NCI-H748 (cell line): ENCODE data around the gene LHFPL5.
A peak's percentile ranks its signal among the peaks of the same experiment; 100 is the strongest.

Experiments
- DNase-seq: peaks from one replicate; lab custom pipeline; 2025; ENCODE audit not compliant: unreplicated experiment; lab: John Stamatoyannopoulos, UW

The LHFPL5 gene

GRCh38 chr6:35804996-35805736 is at the start of gene LHFPL5:
Gene LHFPL5 (plus strand): TSS chr6:35805352. CDS start chr6:35805671, 319 bp downstream.
- DNase-seq, result peak; percentile 85

- DNase-seq, result peak; percentile 20
Observed at GRCh38 chr6:35757456-35758123, 47.6 kb upstream of the LHFPL5 start.

- no peak for DNase-seq
Observed at GRCh38 chr6:35759426-35759825, 45.7 kb upstream of the LHFPL5 start.

- no peak for DNase-seq
Observed at GRCh38 chr6:35765739-35766138, 39.4 kb upstream of the LHFPL5 start.

GRCh38 chr6:35769211-35769610 is 35.9 kb upstream of the LHFPL5 start:
- no peak for DNase-seq

GRCh38 chr6:35771343-35771627 is 33.9 kb upstream of the LHFPL5 start:
- no peak for DNase-seq

GRCh38 chr6:35774116-35774794 is 30.9 kb upstream of the LHFPL5 start:
- no peak for DNase-seq

- DNase-seq, result no peak
Observed at GRCh38 chr6:35775031-35775430, 30.1 kb upstream of the LHFPL5 start.

- peak; percentile 77 for DNase-seq
Observed at GRCh38 chr6:35776364-35777215, 28.6 kb upstream of the LHFPL5 start, which contains the start of gene CLPSL2. Gene CLPSL2 (plus strand): TSS chr6:35776598. CDS start chr6:35776619, 21 bp downstream.

GRCh38 chr6:35777356-35778102 is 27.6 kb upstream of the LHFPL5 start:
- DNase-seq, result no peak

- no peak for DNase-seq
Observed at GRCh38 chr6:35778437-35778836, 26.7 kb upstream of the LHFPL5 start.

- no peak for DNase-seq
Observed at GRCh38 chr6:35780719-35781118, 24.4 kb upstream of the LHFPL5 start, which contains the start of gene CLPSL1. Gene CLPSL1 (plus strand): TSS chr6:35781019. CDS start chr6:35781111, 92 bp downstream.

- DNase-seq, result no peak
Observed at GRCh38 chr6:35781290-35781689, 23.9 kb upstream of the LHFPL5 start.

- peak; percentile 33 for DNase-seq
Observed at GRCh38 chr6:35782424-35782823, 22.7 kb upstream of the LHFPL5 start.

- no peak for DNase-seq
Observed at GRCh38 chr6:35784200-35784599, 21.0 kb upstream of the LHFPL5 start.

- no peak for DNase-seq
Observed at GRCh38 chr6:35786272-35786671, 18.9 kb upstream of the LHFPL5 start.

GRCh38 chr6:35786810-35787209 is 18.3 kb upstream of the LHFPL5 start:
- no peak for DNase-seq

GRCh38 chr6:35787266-35788218 is 17.6 kb upstream of the LHFPL5 start:
- DNase-seq, result no peak

GRCh38 chr6:35788423-35788982 is 16.6 kb upstream of the LHFPL5 start:
- DNase-seq, result no peak
